MM.1S (cell line): ENCODE measurements around the gene MAGI1.

Source experiments
- DNase-seq: peaks from one replicate; pipeline ENCODE4 v3.0.0-alpha.2; 2015
- H2AFZ ChIP-seq: fragments of 300-600 bp; sonication (generic); 2 replicates; pipeline ENCODE4 v1.6.0; 2016; ENCODE audit warnings: antibody characterized with exemption, low read length
- H3F3A ChIP-seq: fragments of 300-600 bp; sonication (generic); 2 replicates; pipeline ENCODE4 v1.6.1; 2016; ENCODE audit warnings: mild to moderate bottlenecking, antibody characterized with exemption, low read length, moderate library complexity, mixed read lengths; ENCODE audit not compliant: insufficient read depth
- H3K27ac ChIP-seq: fragments of 300-600 bp; sonication (generic); 2 replicates; pipeline ENCODE4 v1.5.1; 2016; ENCODE audit warnings: mild to moderate bottlenecking, low read length
- H3K27me3 ChIP-seq: fragments of 300-600 bp; sonication (generic); replicated peaks from 2 replicates; pipeline ENCODE4 v1.6.0; 2016; ENCODE audit warnings: low read length; ENCODE audit not compliant: insufficient read depth
- H3K36me3 ChIP-seq: fragments of 300-600 bp; sonication (generic); replicated peaks from 2 replicates; pipeline ENCODE4 v1.6.1; 2016; ENCODE audit warnings: mild to moderate bottlenecking, low read length, mixed read lengths; ENCODE audit not compliant: insufficient read depth
- H3K4me1 ChIP-seq: fragments of 300-600 bp; sonication (generic); 2 replicates; pipeline ENCODE4 v1.6.1; 2016; ENCODE audit warnings: low read length, mixed read lengths
- H3K4me2 ChIP-seq: fragments of 300-600 bp; sonication (generic); 2 replicates; pipeline ENCODE4 v1.6.0; 2016; ENCODE audit warnings: low read depth, low read length
- H3K4me3 ChIP-seq: fragments of 300-600 bp; sonication (generic); 2 replicates; pipeline ENCODE4 v1.5.1; 2016; ENCODE audit warnings: low read length, mixed read lengths
- H3K79me2 ChIP-seq: fragments of 300-600 bp; sonication (generic); 2 replicates; pipeline ENCODE4 v1.6.1; 2016; ENCODE audit warnings: mixed run types, low read length, mixed read lengths
- H3K9ac ChIP-seq: fragments of 300-600 bp; sonication (generic); 2 replicates; pipeline ENCODE4 v1.6.1; 2016; ENCODE audit warnings: low read length, mixed read lengths
- H3K9me2 ChIP-seq: fragments of 300-600 bp; sonication (generic); replicated peaks from 2 replicates; pipeline ENCODE4 v1.6.1; 2016; ENCODE audit warnings: mild to moderate bottlenecking, low read length, mixed read lengths; ENCODE audit not compliant: insufficient read depth
- H3K9me3 ChIP-seq: fragments of 300-600 bp; sonication (generic); replicated peaks from 2 replicates; pipeline ENCODE4 v1.6.1; 2016; ENCODE audit warnings: mild to moderate bottlenecking, low read length, mixed read lengths; ENCODE audit not compliant: insufficient read depth
- H4K20me1 ChIP-seq: fragments of 300-600 bp; sonication (generic); 2 replicates; pipeline ENCODE4 v1.6.1; 2016; ENCODE audit warnings: mild to moderate bottlenecking, low read length, moderate library complexity, mixed read lengths; ENCODE audit not compliant: insufficient read depth
- CTCF ChIP-seq: fragments of 300-600 bp; sonication (generic); IDR thresholded peaks from 2 replicates; pipeline ENCODE4 v1.5.1; 2016; ENCODE audit warnings: antibody characterized with exemption, low read length, mixed read lengths
- EZH2 ChIP-seq: fragments of 300-600 bp; sonication (generic); optimal IDR thresholded peaks from 2 replicates; pipeline ENCODE3; 2017; ENCODE audit warnings: low read depth, mild to moderate bottlenecking, antibody characterized with exemption, low read length, mixed read lengths
- EZH2phosphoT487 ChIP-seq: fragments of 300-600 bp; sonication (generic); IDR thresholded peaks from 2 replicates; pipeline ENCODE4 v1.6.1; 2018; ENCODE audit warnings: antibody characterized with exemption, low read length

The MAGI1 gene

GRCh38 chr3:65338571-65338970 is 700.1 kb downstream of the MAGI1 start:
- H3K79me2 ChIP-seq, result no peaks in the 10 kb centered on the region
- no peaks in the 10 kb centered on the region for H3K4me1 ChIP-seq
- no peaks in the 10 kb centered on the region for H3K9me2 ChIP-seq
- H3K9ac ChIP-seq, result no peak overlapping the region
- no peak overlapping the region for H2AFZ ChIP-seq
- H4K20me1 ChIP-seq, result no peaks in the 10 kb centered on the region
- no peaks in the 10 kb centered on the region for H3F3A ChIP-seq
- H3K27ac ChIP-seq, result no peak overlapping the region
- no peaks in the 10 kb centered on the region for H3K9me3 ChIP-seq
- no peak for TF ChIP-seq EZH2phosphoT487
- TF ChIP-seq EZH2, result no peak
- TF ChIP-seq CTCF, result no peak
- no peaks in the 10 kb centered on the region for H3K27me3 ChIP-seq
- H3K4me2 ChIP-seq, result no peak overlapping the region
- no peaks in the 10 kb centered on the region for H3K36me3 ChIP-seq
- DNase-seq, result no peak
- no peak overlapping the region for H3K4me3 ChIP-seq

DNA sequence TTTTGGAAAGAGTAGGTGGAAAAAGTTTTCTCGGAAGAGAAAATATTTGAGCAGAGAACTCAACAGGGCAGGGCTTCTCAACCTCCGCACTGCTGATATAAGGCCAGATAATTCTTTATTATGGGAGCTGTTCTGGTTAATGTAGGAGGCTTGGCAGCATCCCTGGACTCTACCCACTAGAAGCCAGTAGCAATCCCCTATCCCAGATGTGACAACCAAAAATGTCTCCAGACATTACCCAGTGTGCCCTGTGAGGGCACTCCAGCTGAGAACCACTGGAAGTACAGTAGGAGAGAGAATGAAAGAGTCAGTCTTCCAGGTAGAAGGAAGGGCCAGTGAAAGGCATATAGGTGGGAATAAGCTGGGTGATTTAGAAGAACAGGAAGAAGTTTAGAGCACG is 703.1 kb downstream of the MAGI1 start:
- Histone ChIP-seq H3K4me2 (no peak overlapping the region), H3F3A (no peaks in the 10 kb centered on the region), H3K4me3 (no peak overlapping the region), H4K20me1 (no peaks in the 10 kb centered on the region), H3K9me3 (no peaks in the 10 kb centered on the region), H3K9me2 (no peaks in the 10 kb centered on the region), H3K79me2 (no peaks in the 10 kb centered on the region), H3K27me3 (no peaks in the 10 kb centered on the region), H2AFZ (no peak overlapping the region), H3K9ac (no peak overlapping the region), H3K4me1 (no peaks in the 10 kb centered on the region), H3K36me3 (no peaks in the 10 kb centered on the region), H3K27ac (no peak overlapping the region)
- DNase-seq, result no peak
- no peak for TF ChIP-seq EZH2

- Histone ChIP-seq H3K9ac (no peak overlapping the region), H3K9me2 (no peaks in the 10 kb centered on the region), H3K9me3 (no peaks in the 10 kb centered on the region), H3K27me3 (no peaks in the 10 kb centered on the region), H3K4me3 (no peak overlapping the region), H2AFZ (no peak overlapping the region), H3K4me2 (no peak overlapping the region), H3F3A (no peaks in the 10 kb centered on the region), H3K36me3 (no peaks in the 10 kb centered on the region), H3K27ac (no peak overlapping the region), H4K20me1 (no peaks in the 10 kb centered on the region), H3K4me1 (no peaks in the 10 kb centered on the region), H3K79me2 (no peaks in the 10 kb centered on the region)
- no peak for DNase-seq
- TF ChIP-seq CTCF (no peak), EZH2phosphoT487 (no peak), EZH2 (no peak)
These were observed 704.6 kb downstream of the MAGI1 start for GRCh38 chr3:65334045-65334665.

GRCh38 chr3:65331730-65332129 is 707.0 kb downstream of the MAGI1 start:
- no peaks in the 10 kb centered on the region for H4K20me1 ChIP-seq
- H3K9me3 ChIP-seq, result no peaks in the 10 kb centered on the region
- no peak overlapping the region for H3K4me3 ChIP-seq
- H3K4me2 ChIP-seq, result no peak overlapping the region
- no peak overlapping the region for H3K27ac ChIP-seq
- H2AFZ ChIP-seq, result no peak overlapping the region
- H3K36me3 ChIP-seq, result no peaks in the 10 kb centered on the region
- H3F3A ChIP-seq, result no peaks in the 10 kb centered on the region
- H3K9ac ChIP-seq, result no peak overlapping the region
- no peaks in the 10 kb centered on the region for H3K27me3 ChIP-seq
- DNase-seq, result no peak
- no peaks in the 10 kb centered on the region for H3K4me1 ChIP-seq
- no peaks in the 10 kb centered on the region for H3K79me2 ChIP-seq
- H3K9me2 ChIP-seq, result no peaks in the 10 kb centered on the region; the same call in 1 of the 2 replicates
- TF ChIP-seq EZH2phosphoT487 (no peak), EZH2 (no peak), CTCF (no peak)
